B cell (primary cell): ENCODE data around the gene NLGN1.

ENCODE experiments used
- EZH2 ChIP-seq: IDR thresholded peaks from 2 replicates; pipeline ENCODE4 v1.6.1; 2012; ENCODE audit warnings: borderline replicate concordance, low read depth, mild to moderate bottlenecking, moderate library complexity, low read length; ENCODE audit not compliant: insufficient read depth, poor library complexity, severe bottlenecking
- TF ChIP-seq, protein P1 (sequence below): fragments of 200-600 bp; IDR thresholded peaks from one replicate; pipeline ENCODE4 v1.8.0; 2022; ENCODE audit warnings: antibody characterized with exemption, mild to moderate bottlenecking

DNA sequence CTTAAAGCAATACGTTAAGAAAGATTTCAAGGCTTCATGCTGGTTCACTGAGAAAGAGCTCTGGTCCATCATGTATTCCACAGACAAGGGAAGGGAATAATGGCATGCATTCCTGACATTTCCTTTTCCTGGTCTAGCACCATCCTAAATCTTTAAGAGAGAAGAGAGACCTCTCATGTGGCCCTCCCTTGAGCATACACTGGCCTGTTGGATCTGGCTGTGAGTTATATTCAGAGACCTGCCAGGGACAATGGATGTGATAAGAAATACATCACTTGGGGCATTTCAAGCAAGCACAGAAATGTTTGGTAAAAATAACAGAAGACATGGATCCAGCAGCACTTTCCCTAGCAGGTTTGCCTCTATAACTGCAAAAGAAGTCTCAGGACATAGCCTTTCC is 507.8 kb downstream of the NLGN1 start:
- TF ChIP-seq EZH2 = no peak
- TF ChIP-seq, protein P1, sequence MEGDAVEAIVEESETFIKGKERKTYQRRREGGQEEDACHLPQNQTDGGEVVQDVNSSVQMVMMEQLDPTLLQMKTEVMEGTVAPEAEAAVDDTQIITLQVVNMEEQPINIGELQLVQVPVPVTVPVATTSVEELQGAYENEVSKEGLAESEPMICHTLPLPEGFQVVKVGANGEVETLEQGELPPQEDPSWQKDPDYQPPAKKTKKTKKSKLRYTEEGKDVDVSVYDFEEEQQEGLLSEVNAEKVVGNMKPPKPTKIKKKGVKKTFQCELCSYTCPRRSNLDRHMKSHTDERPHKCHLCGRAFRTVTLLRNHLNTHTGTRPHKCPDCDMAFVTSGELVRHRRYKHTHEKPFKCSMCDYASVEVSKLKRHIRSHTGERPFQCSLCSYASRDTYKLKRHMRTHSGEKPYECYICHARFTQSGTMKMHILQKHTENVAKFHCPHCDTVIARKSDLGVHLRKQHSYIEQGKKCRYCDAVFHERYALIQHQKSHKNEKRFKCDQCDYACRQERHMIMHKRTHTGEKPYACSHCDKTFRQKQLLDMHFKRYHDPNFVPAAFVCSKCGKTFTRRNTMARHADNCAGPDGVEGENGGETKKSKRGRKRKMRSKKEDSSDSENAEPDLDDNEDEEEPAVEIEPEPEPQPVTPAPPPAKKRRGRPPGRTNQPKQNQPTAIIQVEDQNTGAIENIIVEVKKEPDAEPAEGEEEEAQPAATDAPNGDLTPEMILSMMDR = no peak
